MM.1S (cell line): ENCODE measurements around the gene SH3D19.

Experiments used
- DNase-seq: peaks from one replicate; pipeline ENCODE4 v3.0.0-alpha.2; 2015
- H2AFZ ChIP-seq: fragments of 300-600 bp; sonication (generic); 2 replicates; pipeline ENCODE4 v1.6.0; 2016; ENCODE audit warnings: antibody characterized with exemption, low read length
- H3F3A ChIP-seq: fragments of 300-600 bp; sonication (generic); 2 replicates; pipeline ENCODE4 v1.6.1; 2016; ENCODE audit warnings: mild to moderate bottlenecking, antibody characterized with exemption, low read length, moderate library complexity, mixed read lengths; ENCODE audit not compliant: insufficient read depth
- H3K27ac ChIP-seq: fragments of 300-600 bp; sonication (generic); 2 replicates; pipeline ENCODE4 v1.5.1; 2016; ENCODE audit warnings: mild to moderate bottlenecking, low read length
- H3K27me3 ChIP-seq: fragments of 300-600 bp; sonication (generic); replicated peaks from 2 replicates; pipeline ENCODE4 v1.6.0; 2016; ENCODE audit warnings: low read length; ENCODE audit not compliant: insufficient read depth
- H3K36me3 ChIP-seq: fragments of 300-600 bp; sonication (generic); replicated peaks from 2 replicates; pipeline ENCODE4 v1.6.1; 2016; ENCODE audit warnings: mild to moderate bottlenecking, low read length, mixed read lengths; ENCODE audit not compliant: insufficient read depth
- H3K4me1 ChIP-seq: fragments of 300-600 bp; sonication (generic); 2 replicates; pipeline ENCODE4 v1.6.1; 2016; ENCODE audit warnings: low read length, mixed read lengths
- H3K4me2 ChIP-seq: fragments of 300-600 bp; sonication (generic); 2 replicates; pipeline ENCODE4 v1.6.0; 2016; ENCODE audit warnings: low read depth, low read length
- H3K4me3 ChIP-seq: fragments of 300-600 bp; sonication (generic); 2 replicates; pipeline ENCODE4 v1.5.1; 2016; ENCODE audit warnings: low read length, mixed read lengths
- H3K79me2 ChIP-seq: fragments of 300-600 bp; sonication (generic); 2 replicates; pipeline ENCODE4 v1.6.1; 2016; ENCODE audit warnings: mixed run types, low read length, mixed read lengths
- H3K9ac ChIP-seq: fragments of 300-600 bp; sonication (generic); 2 replicates; pipeline ENCODE4 v1.6.1; 2016; ENCODE audit warnings: low read length, mixed read lengths
- H3K9me2 ChIP-seq: fragments of 300-600 bp; sonication (generic); replicated peaks from 2 replicates; pipeline ENCODE4 v1.6.1; 2016; ENCODE audit warnings: mild to moderate bottlenecking, low read length, mixed read lengths; ENCODE audit not compliant: insufficient read depth
- H3K9me3 ChIP-seq: fragments of 300-600 bp; sonication (generic); replicated peaks from 2 replicates; pipeline ENCODE4 v1.6.1; 2016; ENCODE audit warnings: mild to moderate bottlenecking, low read length, mixed read lengths; ENCODE audit not compliant: insufficient read depth
- H4K20me1 ChIP-seq: fragments of 300-600 bp; sonication (generic); 2 replicates; pipeline ENCODE4 v1.6.1; 2016; ENCODE audit warnings: mild to moderate bottlenecking, low read length, moderate library complexity, mixed read lengths; ENCODE audit not compliant: insufficient read depth
- EZH2 ChIP-seq: fragments of 300-600 bp; sonication (generic); optimal IDR thresholded peaks from 2 replicates; pipeline ENCODE3; 2017; ENCODE audit warnings: low read depth, mild to moderate bottlenecking, antibody characterized with exemption, low read length, mixed read lengths
- EZH2phosphoT487 ChIP-seq: fragments of 300-600 bp; sonication (generic); IDR thresholded peaks from 2 replicates; pipeline ENCODE4 v1.6.1; 2018; ENCODE audit warnings: antibody characterized with exemption, low read length
- TF ChIP-seq, protein P1 (sequence below): fragments of 300-600 bp; sonication (generic); IDR thresholded peaks from 2 replicates; pipeline ENCODE4 v1.5.1; 2016; ENCODE audit warnings: antibody characterized with exemption, low read length, mixed read lengths

Gene SH3D19

DNA sequence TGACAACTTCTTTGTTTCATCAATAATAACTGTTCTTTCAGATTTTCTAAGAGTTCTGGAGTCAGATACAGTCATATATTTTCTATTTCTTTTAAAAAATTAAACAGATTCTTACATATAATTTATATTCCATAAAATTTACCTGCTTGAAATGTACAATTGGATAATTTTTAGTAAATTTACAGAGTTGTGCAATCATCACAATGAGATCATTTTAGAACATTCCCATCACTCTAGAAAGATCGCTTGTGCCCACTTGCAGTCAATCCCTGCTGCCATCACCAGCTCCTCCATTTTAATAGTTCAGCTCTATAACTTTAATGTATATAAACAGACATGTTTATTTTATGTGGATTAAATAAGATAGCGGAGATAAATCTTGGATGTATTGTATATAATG lies 78.0 kb downstream of the SH3D19 start:
- Histone ChIP-seq H3K27me3 (no peaks in the 10 kb centered on the region), H3K9ac (no peak overlapping the region), H3K79me2 (no peaks in the 10 kb centered on the region), H3F3A (no peaks in the 10 kb centered on the region), H3K27ac (no peak overlapping the region), H3K9me3 (no peaks in the 10 kb centered on the region), H4K20me1 (no peaks in the 10 kb centered on the region), H3K36me3 (no peaks in the 10 kb centered on the region), H3K4me2 (no peak overlapping the region), H3K9me2 (no peaks in the 10 kb centered on the region), H3K4me3 (no peak overlapping the region), H3K4me1 (no peaks in the 10 kb centered on the region), H2AFZ (no peak overlapping the region)
- TF ChIP-seq, protein P1, sequence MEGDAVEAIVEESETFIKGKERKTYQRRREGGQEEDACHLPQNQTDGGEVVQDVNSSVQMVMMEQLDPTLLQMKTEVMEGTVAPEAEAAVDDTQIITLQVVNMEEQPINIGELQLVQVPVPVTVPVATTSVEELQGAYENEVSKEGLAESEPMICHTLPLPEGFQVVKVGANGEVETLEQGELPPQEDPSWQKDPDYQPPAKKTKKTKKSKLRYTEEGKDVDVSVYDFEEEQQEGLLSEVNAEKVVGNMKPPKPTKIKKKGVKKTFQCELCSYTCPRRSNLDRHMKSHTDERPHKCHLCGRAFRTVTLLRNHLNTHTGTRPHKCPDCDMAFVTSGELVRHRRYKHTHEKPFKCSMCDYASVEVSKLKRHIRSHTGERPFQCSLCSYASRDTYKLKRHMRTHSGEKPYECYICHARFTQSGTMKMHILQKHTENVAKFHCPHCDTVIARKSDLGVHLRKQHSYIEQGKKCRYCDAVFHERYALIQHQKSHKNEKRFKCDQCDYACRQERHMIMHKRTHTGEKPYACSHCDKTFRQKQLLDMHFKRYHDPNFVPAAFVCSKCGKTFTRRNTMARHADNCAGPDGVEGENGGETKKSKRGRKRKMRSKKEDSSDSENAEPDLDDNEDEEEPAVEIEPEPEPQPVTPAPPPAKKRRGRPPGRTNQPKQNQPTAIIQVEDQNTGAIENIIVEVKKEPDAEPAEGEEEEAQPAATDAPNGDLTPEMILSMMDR, result no peak
- TF ChIP-seq EZH2phosphoT487 (no peak), EZH2 (no peak)
- DNase-seq, result no peak

DNA sequence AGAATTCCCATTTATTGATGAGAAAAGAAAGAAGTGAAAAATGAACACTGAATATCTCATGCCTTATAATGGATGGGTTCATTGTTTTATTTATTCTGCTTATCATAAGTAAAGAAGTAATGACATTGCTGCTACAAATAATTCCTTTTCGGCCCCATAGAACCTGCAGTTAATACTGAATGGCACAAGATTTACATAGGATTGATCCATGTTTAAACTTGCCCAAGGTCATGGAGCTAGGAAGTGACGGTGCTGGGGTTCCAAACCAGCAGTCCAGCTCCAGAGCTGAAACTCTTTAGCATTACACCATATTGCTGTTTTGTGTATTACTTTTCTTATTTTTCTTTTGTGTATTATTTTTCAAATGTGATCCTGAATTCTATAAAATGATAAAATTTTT lies 78.7 kb downstream of the SH3D19 start:
- no peaks in the 10 kb centered on the region for H3K79me2 ChIP-seq
- H3F3A ChIP-seq, result no peaks in the 10 kb centered on the region
- H3K4me1 ChIP-seq, result no peaks in the 10 kb centered on the region
- H3K4me2 ChIP-seq, result no peak overlapping the region
- no peaks in the 10 kb centered on the region for H3K27me3 ChIP-seq
- TF ChIP-seq EZH2 (no peak), EZH2phosphoT487 (no peak)
- TF ChIP-seq, protein P1, result no peak
- H3K27ac ChIP-seq, result no peak overlapping the region
- H3K9me3 ChIP-seq, result no peaks in the 10 kb centered on the region
- no peak overlapping the region for H3K9ac ChIP-seq
- no peak overlapping the region for H2AFZ ChIP-seq
- H4K20me1 ChIP-seq, result no peaks in the 10 kb centered on the region
- no peak overlapping the region for H3K4me3 ChIP-seq
- H3K36me3 ChIP-seq, result no peaks in the 10 kb centered on the region
- no peaks in the 10 kb centered on the region for H3K9me2 ChIP-seq
- DNase-seq, result no peak

DNA sequence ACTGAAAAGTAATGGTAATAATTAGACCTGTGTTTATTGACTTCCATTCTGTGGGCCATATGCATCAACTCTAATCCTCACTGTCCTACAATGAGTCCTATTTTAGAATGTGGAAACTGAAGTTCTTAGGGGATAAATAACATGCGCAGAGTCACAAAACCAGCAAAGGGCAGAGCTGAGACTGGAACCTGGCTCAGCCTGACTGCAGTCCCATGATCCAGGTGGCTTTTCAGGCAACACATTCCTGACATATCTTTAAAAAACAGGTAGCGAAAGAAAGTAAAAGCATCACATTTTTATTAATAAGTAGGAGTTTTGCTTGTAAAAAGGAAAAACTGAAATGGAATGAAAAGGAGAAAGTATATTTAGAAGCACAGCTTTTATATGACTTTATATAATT lies 83.1 kb downstream of the SH3D19 start:
- H3K36me3 ChIP-seq, result no peaks in the 10 kb centered on the region
- no peak for TF ChIP-seq EZH2
- TF ChIP-seq, protein P1, result no peak
- TF ChIP-seq EZH2phosphoT487, result no peak
- H3F3A ChIP-seq, result no peaks in the 10 kb centered on the region
- H3K9ac ChIP-seq, result no peak overlapping the region
- no peaks in the 10 kb centered on the region for H3K9me2 ChIP-seq
- H3K9me3 ChIP-seq, result no peaks in the 10 kb centered on the region
- no peak overlapping the region for H2AFZ ChIP-seq
- no peak overlapping the region for H3K27ac ChIP-seq
- H3K4me3 ChIP-seq, result no peak overlapping the region
- DNase-seq, result no peak
- H3K4me1 ChIP-seq, result no peaks in the 10 kb centered on the region
- no peaks in the 10 kb centered on the region for H3K79me2 ChIP-seq
- no peaks in the 10 kb centered on the region for H4K20me1 ChIP-seq
- H3K4me2 ChIP-seq, result no peak overlapping the region
- no peaks in the 10 kb centered on the region for H3K27me3 ChIP-seq
